Fibroblast of skin of scalp (primary cell): Measurements from ENCODE around the gene ANKS1B.
A peak's percentile ranks its signal among the peaks of the same experiment; 100 is the strongest.

ENCODE experiments used
- DNase-seq: peaks from one replicate; pipeline ENCODE4 v3.0.0-alpha.2; 2013

The ANKS1B gene

GRCh38 chr12:98847242-98847641, 1137.5 kb downstream of the ANKS1B start:
- no peak for DNase-seq

GRCh38 chr12:98845957-98846356, 1138.8 kb downstream of the ANKS1B start:
- peak; percentile 15 for DNase-seq

GRCh38 chr12:98840325-98840724, 1144.4 kb downstream of the ANKS1B start:
- no peak for DNase-seq

DNA sequence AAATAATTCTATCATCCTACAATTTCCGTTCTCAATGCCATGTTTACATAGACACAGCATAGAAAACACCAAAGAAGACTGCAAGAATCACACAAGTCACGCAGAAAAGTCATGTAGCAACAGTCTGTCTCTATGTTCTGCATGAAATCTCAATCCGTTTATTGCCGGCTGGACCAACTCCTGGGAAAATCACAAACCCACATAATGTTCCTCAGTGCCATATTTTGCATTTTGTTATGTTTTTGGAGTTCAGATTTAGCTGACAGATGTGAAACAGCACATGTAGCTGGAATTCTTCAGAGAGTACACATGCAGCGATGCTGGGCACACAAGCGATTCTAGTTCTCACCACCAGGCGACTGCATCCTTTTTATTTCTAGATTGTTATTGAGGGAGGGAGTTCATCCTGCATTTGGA, 1146.5 kb downstream of the ANKS1B start:
- peak; percentile 76 for DNase-seq

- DNase-seq = peak; percentile 94
Observed at GRCh38 chr12:98837134-98837752, 1147.5 kb downstream of the ANKS1B start.

- no peak for DNase-seq
Observed at GRCh38 chr12:98830657-98831056, 1154.1 kb downstream of the ANKS1B start.

DNA sequence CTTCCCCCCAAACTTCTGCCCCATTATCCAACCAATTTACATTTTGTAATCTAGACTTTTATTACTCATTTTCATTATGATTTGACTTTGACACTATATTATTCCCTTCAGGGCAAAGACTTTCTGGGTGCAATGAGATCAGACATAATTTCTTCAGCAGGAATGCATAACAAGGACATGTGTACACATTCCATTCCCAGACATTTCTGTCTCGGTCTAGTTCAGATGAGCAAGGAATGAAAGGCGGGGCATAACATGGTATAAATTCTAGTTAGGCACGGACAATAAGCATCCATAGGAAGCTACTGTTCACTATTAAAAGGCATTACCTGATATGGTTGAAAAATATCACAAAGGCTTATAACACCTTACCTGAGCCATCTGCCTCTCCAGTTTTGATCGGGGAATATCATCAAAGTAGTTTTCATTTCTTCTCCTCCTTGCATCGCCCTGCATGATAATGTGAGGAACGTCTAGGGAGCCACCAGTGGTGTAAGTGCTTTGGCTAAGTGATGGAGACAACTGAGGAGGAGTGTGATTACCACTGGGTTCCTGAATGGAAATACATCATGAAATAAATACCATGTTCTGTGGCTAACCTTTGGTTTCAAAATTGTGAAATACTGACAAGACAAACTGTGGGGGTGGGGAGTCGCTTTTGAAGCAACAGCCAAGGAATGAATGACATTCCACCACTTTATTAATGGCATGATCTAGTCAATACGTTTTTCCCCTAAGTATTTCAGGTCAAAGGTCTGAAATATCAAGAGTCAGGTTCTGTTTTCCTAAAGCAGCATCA, 1155.7 kb downstream of the ANKS1B start:
- DNase-seq = peak; percentile 72

- no peak for DNase-seq
Observed at GRCh38 chr12:98823012-98823411, 1161.7 kb downstream of the ANKS1B start.

GRCh38 chr12:98821866-98822265, 1162.9 kb downstream of the ANKS1B start:
- DNase-seq = no peak

GRCh38 chr12:98821232-98821631, 1163.5 kb downstream of the ANKS1B start:
- no peak for DNase-seq

DNA sequence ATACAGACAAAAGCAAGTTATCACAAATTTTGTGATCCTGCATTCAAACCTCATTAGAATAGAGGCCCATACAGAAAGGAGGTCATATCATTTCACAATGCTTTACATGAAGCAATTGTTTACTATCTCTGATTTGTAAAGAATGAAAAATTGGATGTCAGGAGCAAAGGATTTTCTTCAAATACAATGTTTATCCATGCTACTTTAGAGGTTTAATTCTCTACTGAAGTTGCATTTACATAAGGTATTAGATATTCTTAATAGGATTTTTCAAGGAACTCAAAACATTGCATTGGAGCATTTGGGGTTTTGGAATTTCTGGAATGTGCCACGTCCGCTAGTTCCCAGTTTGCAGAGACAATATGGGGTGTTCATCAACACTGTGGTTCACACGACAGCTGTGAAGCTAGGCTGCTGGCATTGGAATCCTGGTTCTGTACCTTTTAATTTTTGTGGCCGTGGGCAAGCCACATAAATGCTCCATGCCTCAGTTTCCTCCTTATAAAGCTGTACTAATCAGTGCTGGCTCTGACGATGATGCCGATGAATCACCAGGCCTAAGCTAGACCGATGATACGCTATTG, 1164.8 kb downstream of the ANKS1B start:
- DNase-seq = peak; percentile 56

DNA sequence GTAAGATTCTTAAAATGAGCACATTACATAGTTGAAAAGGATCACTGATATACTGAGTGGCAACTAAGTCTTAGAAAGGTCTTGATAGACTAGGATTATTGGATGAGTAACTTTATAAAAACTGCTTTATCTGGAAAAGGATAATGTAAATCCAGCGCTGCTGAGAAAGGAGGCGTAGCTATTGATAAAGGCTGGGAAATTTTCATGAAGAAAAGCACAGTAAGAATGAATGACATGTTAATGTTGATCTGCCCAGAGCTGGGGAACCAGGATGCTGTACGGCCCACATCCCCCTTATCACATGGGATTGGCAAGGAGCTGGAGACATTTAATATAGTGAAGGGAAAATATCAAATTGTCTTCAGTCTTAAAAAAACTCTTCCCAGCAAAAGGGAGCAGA, 1165.7 kb downstream of the ANKS1B start:
- no peak for DNase-seq

DNA sequence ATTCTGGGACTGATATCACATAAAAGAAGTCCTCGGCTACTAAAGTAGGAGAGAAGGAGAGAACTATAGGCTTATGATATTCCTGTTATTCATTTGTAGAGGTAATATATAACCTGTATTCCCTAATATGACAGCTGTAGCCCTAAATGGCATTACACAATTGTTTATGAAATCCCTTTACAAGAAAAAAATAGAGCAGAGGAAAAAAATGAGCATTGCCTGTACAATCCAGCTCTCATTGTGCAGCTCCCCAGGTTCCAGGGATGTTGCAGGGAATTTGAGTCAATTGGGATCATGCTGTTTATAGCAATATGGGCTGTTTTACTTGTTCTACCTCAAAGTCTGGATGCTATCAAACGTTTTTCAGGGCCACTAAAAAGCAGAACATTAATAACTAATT, 1166.5 kb downstream of the ANKS1B start:
- no peak for DNase-seq

DNA sequence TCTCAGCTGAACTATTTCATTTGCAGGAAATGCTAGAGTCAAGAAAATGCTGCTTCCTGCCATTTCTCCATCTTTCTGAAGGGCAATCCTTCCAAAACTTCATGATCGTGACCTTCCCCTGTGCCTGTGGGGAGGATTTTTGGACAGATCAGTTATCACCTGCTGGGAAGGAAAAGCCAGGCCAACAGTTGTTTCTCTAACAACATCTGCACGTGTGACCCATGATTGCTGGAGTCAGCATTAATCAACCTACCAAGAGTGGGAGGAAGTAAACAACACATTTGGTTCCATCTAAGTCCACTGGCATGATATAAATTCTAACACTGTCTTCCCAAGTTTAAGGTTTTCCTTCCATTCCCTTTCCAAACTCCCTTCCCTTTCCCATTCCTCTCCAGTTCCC, 1167.0 kb downstream of the ANKS1B start:
- no peak for DNase-seq

DNA sequence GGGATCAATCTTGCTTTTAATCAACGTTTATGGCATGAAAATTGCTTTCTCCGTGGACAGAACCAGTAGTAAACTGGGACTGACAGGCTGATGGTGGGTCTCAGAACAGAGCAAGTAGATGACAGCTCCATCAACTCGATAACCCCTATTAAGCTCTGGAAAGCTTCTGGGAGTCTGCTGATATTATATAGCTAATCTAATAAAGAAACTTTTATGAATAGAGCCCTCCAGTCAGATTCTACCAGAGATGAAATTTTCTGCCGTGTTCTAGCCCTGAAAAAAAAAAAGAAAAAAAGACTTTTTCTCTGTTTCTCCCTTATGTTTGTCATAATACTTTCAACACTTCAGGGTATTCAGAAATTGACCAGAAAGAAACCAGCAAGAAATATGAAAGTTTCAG, 1168.0 kb downstream of the ANKS1B start:
- no peak for DNase-seq

- no peak for DNase-seq
Observed at GRCh38 chr12:98814254-98814653, 1170.5 kb downstream of the ANKS1B start.

- DNase-seq = no peak
Observed at GRCh38 chr12:98812225-98812624, 1172.5 kb downstream of the ANKS1B start.

DNA sequence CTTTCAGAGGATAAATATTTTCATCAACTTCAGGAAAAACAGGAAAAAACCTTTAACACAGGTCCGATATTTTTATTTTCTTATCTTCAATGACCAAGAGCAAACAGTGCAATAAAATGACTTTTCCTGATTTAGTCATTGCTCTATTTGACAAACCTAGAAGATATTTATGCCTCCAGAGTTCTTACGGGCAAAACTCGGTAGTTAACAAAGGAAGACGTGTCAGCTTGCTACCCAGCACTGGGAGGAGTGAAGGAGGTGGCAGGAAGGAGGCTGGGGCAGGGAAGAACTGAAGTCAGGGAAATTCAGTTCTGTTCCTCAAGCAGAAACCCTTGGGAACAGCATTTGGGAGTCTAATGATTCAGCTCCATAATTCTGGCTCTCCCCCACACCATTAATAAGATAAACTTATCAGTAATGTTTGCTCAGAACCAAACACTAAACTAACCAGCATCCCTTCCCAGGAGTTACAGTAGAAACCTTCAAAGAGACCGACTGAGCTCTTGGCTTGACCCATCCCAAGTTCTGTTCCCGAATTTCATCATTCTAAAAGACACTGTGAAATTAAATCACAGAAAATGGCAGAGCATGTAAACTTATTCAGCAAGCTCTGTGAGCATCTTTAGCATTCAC, 1176.4 kb downstream of the ANKS1B start:
- DNase-seq = no peak

DNA sequence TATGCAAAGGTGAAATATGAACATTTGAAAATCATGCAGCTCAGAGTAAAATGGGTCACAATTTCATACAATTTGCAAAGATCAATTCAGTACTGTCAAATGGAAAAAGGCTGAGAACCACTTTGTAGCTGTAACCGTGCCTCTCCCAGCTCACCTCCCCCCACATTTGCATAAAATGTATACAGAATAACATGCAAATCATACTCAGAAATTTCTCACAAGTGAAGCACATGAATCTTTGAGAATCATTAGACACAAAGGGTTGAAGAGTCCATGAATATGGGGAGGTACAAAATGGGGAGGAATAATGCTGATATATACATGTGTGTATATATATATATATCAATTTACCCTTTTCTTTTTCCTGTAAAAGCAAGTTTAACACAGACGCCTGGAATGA, 1177.5 kb downstream of the ANKS1B start:
- no peak for DNase-seq

GRCh38 chr12:98803468-98804209, 1181.1 kb downstream of the ANKS1B start:
- peak; percentile 43 for DNase-seq

- no peak for DNase-seq
Observed at GRCh38 chr12:98799822-98800221, 1184.9 kb downstream of the ANKS1B start.

GRCh38 chr12:98799146-98799810, 1185.5 kb downstream of the ANKS1B start:
- no peak for DNase-seq
